A673 (cell line): ENCODE data around the gene MITF. TPM values are rescaled to one million over a fixed set of nuclear protein-coding genes. Genes with fewer than 3 reads are reported as not detected.

Source experiments
- BruUV-seq: library from RNA; stranded (reverse); fragments of 400-500 nt; replicated peaks from 2 replicates; lab custom pipeline; 2021; lab: Mats Ljungman, UMichigan
- CTCF ChIA-PET: fragments of 300-600 bp; sonication (Branson Sonifier 250); formaldehyde crosslinking; loops from one replicate; lab custom pipeline; 2022; ENCODE audit warnings: antibody characterized with exemption; lab: Charles Lee
- POLR2A ChIA-PET: fragments of 300-600 bp; sonication (Branson Sonifier 250); formaldehyde crosslinking; loops from one replicate; lab custom pipeline; 2022; ENCODE audit warnings: antibody characterized with exemption; ENCODE audit not compliant: low non-redundant PET; lab: Charles Lee
- DNase-seq: peaks from one replicate; pipeline ENCODE4 v3.0.0-alpha.2; 2015; ENCODE audit warnings: low spot score
- H3K27ac ChIP-seq: fragments of 200-600 bp; sonication (generic); 2 replicates; pipeline ENCODE4 v1.5.1; 2016; ENCODE audit warnings: mixed run types, low read depth, mild to moderate bottlenecking, mixed read lengths, antibody characterized with exemption, low read length; ENCODE audit not compliant: poor library complexity, severe bottlenecking
- H3K27me3 ChIP-seq: fragments of 200-600 bp; sonication (generic); replicated peaks from 2 replicates; pipeline ENCODE4 v1.6.1; 2017; ENCODE audit warnings: mixed run types, low read depth, mild to moderate bottlenecking, mixed read lengths, antibody characterized with exemption, low read length; ENCODE audit not compliant: insufficient read depth, poor library complexity
- H3K36me3 ChIP-seq: fragments of 200-600 bp; sonication (generic); 2 replicates; pipeline ENCODE4 v1.6.1; 2016; ENCODE audit warnings: mixed run types, mild to moderate bottlenecking, mixed read lengths, antibody characterized with exemption, low read length; ENCODE audit not compliant: insufficient read depth, poor library complexity, severe bottlenecking
- H3K4me1 ChIP-seq: fragments of 200-600 bp; sonication (generic); 2 replicates; pipeline ENCODE4 v1.6.1; 2017; ENCODE audit warnings: mixed run types, mild to moderate bottlenecking, mixed read lengths, antibody characterized with exemption, low read length; ENCODE audit not compliant: insufficient read depth, poor library complexity, severe bottlenecking
- H3K4me3 ChIP-seq: fragments of 200-600 bp; sonication (generic); 2 replicates; pipeline ENCODE4 v1.5.1; 2016; ENCODE audit warnings: low read depth, mixed run types, mild to moderate bottlenecking, mixed read lengths, low read length; ENCODE audit not compliant: poor library complexity, severe bottlenecking
- H3K9me3 ChIP-seq: fragments of 200-600 bp; sonication (generic); 2 replicates; pipeline ENCODE4 v1.6.1; 2016; ENCODE audit warnings: mixed run types, low read depth, mild to moderate bottlenecking, mixed read lengths, antibody characterized with exemption, low read length; ENCODE audit not compliant: poor library complexity, severe bottlenecking
- EZH2 ChIP-seq: fragments of 200-600 bp; sonication (generic); IDR thresholded peaks from 2 replicates; pipeline ENCODE4 v1.6.1; 2017; ENCODE audit warnings: borderline replicate concordance, low read depth, mild to moderate bottlenecking, mixed read lengths, antibody characterized with exemption, low read length; ENCODE audit not compliant: poor library complexity, severe bottlenecking
- intact Hi-C: fragments of 100-400 bp; cut with micrococcal nuclease; formaldehyde crosslinking; loops from one replicate; pipeline ENCODE4 v1.10.0; 2022; ENCODE audit not compliant: unreplicated experiment
- total RNA-seq: library from RNA; stranded (reverse); gene quantifications from 2 replicates; pipeline ENCODE4 v1.2.3, GENCODE V29; 2021
- TF ChIP-seq, protein P1 (sequence below): fragments of 300-800, 200-600 bp; sonication (generic); conservative IDR thresholded peaks from 2 replicates; pipeline ENCODE4 v1.5.1; 2017; ENCODE audit warnings: low read depth, mild to moderate bottlenecking, antibody characterized with exemption, low read length, moderate library complexity, mixed read lengths

The MITF gene
- total RNA-seq, 1 experiment from 2014 or later, result 0.52 TPM

DNA sequence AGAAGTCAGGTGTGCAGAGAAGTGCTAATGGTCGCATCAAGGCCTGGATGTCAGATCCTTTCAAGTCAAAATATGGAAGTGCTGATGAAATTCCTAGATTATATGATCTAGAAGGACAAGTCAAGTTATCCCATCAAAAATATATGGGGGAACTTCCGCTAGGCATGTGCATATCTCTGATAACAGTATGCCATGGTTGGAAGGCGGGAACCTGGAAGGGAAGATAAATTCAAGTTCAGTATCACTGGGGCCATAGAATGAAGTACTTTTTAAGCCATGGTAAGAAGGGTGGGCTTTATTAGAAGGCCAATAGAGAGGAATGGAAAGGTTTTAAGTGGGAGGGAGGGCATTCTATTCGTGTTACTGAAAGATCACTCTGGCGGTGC is 38.3 kb downstream of the MITF start:
- DNase-seq, result no peak
- Histone ChIP-seq H3K27me3 (no peaks in the 10 kb centered on the region), H3K4me3 (no peak overlapping the region), H3K36me3 (no peaks in the 10 kb centered on the region), H3K9me3 (no peaks in the 10 kb centered on the region), H3K27ac (no peak overlapping the region), H3K4me1 (no peaks in the 10 kb centered on the region)
- TF ChIP-seq, protein P1, sequence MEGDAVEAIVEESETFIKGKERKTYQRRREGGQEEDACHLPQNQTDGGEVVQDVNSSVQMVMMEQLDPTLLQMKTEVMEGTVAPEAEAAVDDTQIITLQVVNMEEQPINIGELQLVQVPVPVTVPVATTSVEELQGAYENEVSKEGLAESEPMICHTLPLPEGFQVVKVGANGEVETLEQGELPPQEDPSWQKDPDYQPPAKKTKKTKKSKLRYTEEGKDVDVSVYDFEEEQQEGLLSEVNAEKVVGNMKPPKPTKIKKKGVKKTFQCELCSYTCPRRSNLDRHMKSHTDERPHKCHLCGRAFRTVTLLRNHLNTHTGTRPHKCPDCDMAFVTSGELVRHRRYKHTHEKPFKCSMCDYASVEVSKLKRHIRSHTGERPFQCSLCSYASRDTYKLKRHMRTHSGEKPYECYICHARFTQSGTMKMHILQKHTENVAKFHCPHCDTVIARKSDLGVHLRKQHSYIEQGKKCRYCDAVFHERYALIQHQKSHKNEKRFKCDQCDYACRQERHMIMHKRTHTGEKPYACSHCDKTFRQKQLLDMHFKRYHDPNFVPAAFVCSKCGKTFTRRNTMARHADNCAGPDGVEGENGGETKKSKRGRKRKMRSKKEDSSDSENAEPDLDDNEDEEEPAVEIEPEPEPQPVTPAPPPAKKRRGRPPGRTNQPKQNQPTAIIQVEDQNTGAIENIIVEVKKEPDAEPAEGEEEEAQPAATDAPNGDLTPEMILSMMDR, result no peak
- TF ChIP-seq EZH2, result no peak
- no TSS peak for BruUV-seq
- POLR2A ChIA-PET, result no interaction called here
- CTCF ChIA-PET, result no interaction called here
- intact Hi-C loops, result no loop called here

DNA sequence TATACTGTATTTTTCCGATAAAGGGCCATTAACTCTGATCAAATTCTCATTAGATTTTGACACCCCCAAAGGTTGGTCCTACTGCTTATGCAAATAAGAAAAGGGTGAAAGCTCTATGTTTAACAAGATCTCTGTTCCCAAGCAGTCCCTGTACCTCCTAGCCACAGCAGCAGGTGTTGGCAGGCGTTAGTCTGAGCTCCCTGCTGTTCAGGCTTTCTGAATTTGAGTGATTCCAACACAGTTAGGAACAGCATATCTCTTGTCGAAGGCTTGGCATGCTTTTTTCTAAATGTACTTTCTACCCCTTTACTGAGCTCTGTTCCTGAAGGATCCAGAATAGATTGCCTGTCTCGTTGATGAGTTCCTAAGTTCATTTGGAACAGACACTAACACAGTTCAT is 42.3 kb downstream of the MITF start:
- Histone ChIP-seq H3K4me1 (no peaks in the 10 kb centered on the region), H3K27me3 (no peaks in the 10 kb centered on the region), H3K4me3 (no peak overlapping the region), H3K27ac (no peak overlapping the region), H3K36me3 (no peaks in the 10 kb centered on the region), H3K9me3 (no peaks in the 10 kb centered on the region)
- no peak for DNase-seq
- intact Hi-C loops, result no loop called here
- ChIA-PET CTCF (no interaction called here), POLR2A (no interaction called here)
- TF ChIP-seq, protein P1, result no peak
- no peak for TF ChIP-seq EZH2
- no TSS peak for BruUV-seq

DNA sequence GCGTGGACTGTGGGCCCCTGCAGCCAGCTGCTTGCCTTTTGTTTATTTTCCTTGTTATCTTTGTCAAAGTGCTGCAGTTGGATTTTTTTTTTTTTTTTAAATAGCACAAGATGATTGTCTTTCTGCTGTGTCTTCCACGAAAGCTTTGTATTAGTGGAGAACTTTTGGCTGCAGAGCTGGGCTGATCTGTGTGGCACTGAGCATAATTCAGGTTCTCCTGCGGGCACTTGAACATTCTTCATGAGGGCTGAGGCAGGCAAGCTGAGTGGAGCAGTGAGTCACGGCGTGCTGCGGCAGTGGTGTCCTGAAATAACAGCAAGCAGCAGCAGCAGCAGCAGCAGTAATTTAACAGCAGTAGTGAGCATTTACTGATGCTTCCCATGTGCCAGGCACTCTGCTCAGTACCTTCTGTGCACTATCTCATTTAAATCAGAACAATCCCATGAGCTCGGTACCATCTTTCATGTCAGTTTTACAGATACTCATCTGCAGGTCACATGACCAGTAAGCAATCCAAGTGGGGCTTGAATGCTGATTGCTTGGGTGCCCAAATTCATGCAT is 45.8 kb downstream of the MITF start:
- CTCF ChIA-PET, result no interaction called here
- intact Hi-C loops, result no loop called here
- no TSS peak for BruUV-seq
- H3K27ac ChIP-seq, result no peak overlapping the region
- no peaks in the 10 kb centered on the region for H3K36me3 ChIP-seq
- no peak for DNase-seq
- no peaks in the 10 kb centered on the region for H3K27me3 ChIP-seq
- no peaks in the 10 kb centered on the region for H3K4me1 ChIP-seq
- H3K4me3 ChIP-seq, result no peak overlapping the region
- TF ChIP-seq, protein P1, result no peak
- TF ChIP-seq EZH2, result no peak
- no peaks in the 10 kb centered on the region for H3K9me3 ChIP-seq
- POLR2A ChIA-PET, result interaction anchor here (0.6 kb wide), 1 partner anchor 687 kb away, joined by 3 read pairs; no protein-coding TSS in a partner anchor
